GM19397 (cell line): ENCODE results near the gene VHLL.

Experiments used
- ATAC-seq: cut with Tn5 transposase; IDR thresholded peaks from one replicate; pipeline ENCODE4 v1.9.1; 2021; ENCODE audit warnings: mild to moderate bottlenecking, moderate library complexity; ENCODE audit not compliant: unreplicated experiment

Gene VHLL

DNA sequence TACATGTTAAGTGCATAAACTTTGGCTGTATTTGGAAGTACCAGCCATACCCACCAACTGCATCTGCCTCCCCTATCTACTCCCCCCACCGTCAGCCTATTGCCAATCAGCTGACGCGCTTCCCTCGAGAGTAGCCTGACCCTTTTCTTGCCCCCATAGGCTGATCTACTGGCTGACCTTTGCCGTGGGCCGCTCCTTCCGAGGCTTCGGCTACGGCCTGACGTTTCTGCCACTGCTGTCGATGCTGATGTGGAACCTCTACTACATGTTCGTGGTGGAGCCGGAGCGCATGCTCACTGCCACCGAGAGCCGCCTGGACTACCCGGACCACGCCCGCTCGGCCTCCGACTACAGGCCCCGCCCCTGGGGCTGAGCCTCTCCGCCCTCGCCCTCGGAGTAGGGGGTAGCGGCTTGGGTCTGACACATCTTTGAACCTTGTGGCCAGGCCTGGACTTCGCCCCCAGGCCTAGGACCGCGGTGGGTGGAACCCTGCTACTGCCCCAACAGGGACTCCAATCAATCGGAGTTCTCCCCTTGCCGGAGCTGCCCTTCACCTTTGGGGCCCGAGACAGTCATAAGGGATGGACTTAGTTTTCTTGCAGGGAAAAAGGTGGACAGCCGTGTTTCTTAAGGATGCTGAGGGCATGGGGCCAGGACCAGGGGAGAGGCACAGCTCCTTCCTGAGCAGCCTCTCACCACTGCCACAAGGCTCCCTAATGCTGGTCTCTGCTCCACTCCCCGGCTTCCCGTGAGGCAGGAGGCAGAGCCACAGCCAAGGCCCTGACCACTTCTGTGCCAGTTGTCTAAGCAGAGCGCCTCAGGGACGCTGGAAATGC lies 7.7 kb downstream of the VHLL start:
- no peak for ATAC-seq

- ATAC-seq: no peak
These were observed 9.2 kb downstream of the VHLL start for GRCh38 chr1:156289857-156290256.

- no peak for ATAC-seq
These were observed 13.0 kb downstream of the VHLL start for GRCh38 chr1:156286061-156286460.

DNA sequence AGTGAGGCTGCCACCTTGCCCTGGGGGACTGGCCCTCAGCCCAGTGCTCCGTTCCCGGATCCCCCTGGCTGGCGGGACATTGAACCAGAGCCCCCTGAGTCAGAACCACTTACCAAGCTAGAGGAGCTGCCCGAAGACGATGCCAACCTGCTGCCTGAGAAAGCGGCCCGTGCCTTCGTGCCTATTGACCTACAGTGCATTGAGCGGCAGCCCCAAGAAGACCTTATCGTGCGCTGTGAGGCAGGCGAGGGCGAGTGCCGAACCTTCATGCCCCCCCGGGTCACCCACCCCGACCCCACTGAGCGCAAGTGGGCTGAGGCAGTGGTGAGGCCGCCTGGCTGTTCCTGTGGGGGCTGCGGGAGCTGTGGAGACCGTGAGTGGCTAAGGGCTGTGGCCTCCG lies 13.7 kb downstream of the VHLL start:
- no peak for ATAC-seq

DNA sequence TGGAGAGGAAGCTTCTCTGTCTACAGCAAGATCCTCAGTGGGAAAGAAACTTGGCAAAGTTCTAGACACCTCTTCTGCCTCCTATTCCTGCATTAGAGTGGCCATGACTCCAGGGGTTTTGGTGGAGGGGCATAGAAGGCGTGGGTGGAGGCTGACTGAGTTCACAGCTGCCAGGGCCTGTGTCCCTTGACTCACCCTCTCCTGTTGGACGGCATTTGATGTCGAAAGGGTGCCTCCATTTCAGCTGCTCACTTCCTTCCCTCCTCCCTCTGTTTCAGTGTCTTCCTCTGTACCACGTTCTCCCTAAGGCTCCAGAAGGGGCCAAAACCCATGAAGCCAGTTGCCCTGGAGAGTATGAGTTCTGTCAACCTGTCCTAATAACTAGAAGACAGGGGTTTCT lies 14.3 kb downstream of the VHLL start:
- no peak for ATAC-seq

DNA sequence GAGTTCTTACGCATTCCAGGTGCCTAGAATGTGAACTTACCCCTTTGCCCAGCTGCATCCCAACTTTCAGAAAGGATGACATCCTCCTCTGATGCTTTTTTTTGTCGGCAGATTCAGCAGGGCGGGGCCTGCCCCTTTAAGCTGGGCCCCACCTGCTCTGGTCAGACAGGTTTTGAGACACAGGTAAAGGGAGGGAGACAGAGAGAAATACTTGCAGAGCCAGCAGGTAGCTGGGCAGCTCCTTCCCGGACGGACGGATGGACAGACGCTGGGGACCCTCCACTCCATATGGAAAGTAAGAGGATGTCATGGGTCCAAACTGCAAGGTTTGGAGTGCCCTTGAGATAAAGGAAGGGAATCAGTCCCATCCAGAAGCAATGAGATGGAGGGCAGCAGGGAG lies 15.0 kb downstream of the VHLL start, which contains the start of gene TMEM79:
Gene TMEM79, plus strand, starts transcription at position 214 of the 400 bp plus-strand sequence. CDS start 902 bp downstream, outside the sequence.
- no peak for ATAC-seq

GRCh38 chr1:156283521-156283920 lies 15.6 kb downstream of the VHLL start:
- no peak for ATAC-seq

DNA sequence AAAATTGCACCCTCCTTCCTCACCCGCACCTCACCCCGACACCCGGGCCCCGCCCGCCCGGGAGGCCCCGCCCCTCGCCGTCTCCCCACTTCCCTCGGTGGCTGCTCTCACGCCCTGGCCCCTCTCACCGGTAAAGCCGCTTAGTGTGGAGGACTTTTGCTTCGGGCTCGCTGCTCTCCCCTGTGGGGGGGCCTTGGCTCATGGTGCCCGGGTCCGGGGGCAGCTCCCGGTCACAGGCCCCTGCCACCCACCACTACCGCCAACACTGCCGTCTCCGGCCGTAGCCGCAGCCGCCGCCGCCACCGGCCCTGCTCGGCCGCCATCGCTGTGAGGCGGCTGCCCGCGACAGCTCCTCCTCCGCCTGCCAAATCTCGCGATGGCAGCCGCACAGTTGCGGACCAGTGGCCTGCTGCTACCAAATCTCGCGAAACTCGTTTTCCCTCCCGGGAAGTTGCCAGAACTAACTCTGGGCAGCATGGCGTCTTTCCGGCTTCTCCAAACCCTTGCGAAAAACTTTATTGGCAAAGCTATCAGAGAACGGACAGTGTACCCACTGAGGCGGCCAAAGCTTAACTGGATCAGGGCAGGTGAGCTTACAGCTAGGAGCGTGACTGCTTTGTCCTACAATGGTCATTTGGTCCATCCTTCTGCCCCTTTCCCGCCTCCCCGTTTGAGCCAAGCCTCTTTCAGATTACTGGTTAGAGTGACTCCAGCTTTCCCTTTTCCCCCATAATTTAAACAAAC lies 16.5 kb downstream of the VHLL start, which contains the start of gene SMG5:
Gene SMG5, minus strand, starts transcription at position 347 of the 744 bp plus-strand sequence. Its CDS starts 145 bp downstream, at position 202.
- peak; percentile 90 for ATAC-seq

DNA sequence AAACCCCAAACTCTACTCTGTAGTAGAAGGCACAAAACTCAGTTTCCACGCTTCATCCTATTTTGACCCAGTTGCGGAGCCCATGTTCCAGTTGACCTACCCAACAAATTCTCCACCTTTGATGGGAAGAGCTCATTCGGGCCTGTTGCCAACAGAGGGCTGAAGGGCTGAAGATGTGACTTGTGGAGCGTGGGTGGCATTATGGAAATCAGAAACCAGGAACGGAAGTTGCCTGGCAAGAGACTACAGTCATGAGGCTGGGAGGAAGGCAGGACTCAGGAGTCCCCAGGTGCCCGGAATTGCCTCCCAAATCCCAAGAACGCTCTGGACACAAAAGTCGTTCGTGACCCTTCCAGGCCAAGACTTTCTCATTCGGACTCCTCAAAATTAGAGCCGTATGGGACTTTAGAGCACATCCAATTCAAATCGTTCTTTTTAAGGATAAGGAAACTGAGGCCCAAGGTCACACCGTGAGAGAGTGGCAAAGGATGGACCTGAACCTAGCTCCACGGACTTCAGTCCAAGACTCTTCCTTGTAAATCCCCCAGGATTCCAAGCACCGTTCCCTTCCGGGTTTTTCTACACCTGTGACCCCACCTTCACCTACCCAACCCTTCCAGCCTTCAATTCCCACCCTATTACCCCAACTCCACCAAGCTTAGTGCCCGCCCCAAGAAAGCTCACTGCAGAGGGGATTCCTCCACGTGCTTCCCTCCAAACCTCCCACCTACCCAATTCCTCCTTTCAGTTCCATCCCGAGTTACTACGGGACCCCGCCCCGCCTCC lies 17.2 kb downstream of the VHLL start:
- peak; percentile 7 for ATAC-seq

GRCh38 chr1:156281281-156281680 lies 17.8 kb downstream of the VHLL start:
- no peak for ATAC-seq

GRCh38 chr1:156279837-156280236 lies 19.3 kb downstream of the VHLL start:
- ATAC-seq: no peak

DNA sequence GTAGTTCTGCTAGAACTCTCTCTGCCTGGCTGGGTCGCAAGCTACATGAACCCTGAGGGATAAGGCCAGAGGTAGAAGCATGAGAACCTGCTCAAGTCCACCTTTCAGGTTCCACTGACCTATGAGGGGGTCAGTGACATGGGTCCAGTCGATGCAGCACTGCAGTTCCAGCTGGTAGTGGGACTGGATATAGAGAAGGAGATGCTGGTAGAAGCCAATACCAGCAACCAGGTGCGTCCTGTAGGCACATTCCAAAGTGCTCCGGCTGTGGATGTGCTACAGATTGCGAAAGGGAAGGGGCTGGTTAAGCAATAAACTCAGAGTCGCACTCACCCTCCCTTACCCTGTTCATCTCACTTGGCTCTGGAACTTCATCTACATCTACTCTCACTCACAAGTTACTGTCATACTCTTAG lies 22.1 kb downstream of the VHLL start:
- ATAC-seq: no peak

DNA sequence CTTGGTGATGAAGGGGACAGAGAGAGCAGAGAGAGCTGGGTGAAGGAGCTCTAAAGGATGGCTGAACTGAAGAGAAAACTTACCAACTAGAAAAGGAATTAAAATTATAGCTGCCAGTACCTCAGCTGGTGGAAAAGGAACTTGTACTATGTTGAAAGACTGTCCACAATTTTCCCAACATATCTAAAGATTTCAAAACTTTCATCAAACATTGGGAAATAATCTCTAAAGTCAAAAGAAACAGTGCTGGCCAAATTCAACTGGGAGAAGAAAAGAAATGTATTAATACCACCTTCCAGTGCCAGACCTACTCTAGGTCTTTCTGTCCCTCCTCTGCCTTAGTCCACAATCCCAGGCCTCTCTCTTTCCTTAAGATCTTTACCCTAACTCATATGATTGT lies 22.6 kb downstream of the VHLL start:
- no peak for ATAC-seq

- ATAC-seq: no peak
These were observed 28.8 kb downstream of the VHLL start for GRCh38 chr1:156270314-156270713.

- no peak for ATAC-seq
These were observed 30.8 kb downstream of the VHLL start for GRCh38 chr1:156268336-156268735.

- ATAC-seq: no peak
These were observed 33.1 kb downstream of the VHLL start for GRCh38 chr1:156266051-156266450.

DNA sequence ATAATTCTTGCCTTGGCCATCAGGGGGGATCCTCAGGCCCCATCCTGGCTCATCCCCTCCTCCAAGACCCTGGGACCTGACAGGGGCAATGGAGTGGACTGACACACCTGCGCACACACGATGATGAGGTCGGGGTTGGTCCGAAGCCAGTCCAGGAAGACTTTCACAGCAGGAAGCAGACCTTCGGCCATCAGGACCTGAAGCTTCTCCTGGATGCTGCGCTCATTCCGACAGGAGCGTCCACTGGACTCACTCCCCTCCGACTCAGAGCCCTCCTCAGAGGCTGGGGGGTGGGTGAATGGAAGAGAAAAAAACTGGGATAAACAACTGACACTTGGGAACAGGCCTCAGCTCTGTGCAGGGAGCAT lies 35.8 kb downstream of the VHLL start:
- no peak for ATAC-seq

DNA sequence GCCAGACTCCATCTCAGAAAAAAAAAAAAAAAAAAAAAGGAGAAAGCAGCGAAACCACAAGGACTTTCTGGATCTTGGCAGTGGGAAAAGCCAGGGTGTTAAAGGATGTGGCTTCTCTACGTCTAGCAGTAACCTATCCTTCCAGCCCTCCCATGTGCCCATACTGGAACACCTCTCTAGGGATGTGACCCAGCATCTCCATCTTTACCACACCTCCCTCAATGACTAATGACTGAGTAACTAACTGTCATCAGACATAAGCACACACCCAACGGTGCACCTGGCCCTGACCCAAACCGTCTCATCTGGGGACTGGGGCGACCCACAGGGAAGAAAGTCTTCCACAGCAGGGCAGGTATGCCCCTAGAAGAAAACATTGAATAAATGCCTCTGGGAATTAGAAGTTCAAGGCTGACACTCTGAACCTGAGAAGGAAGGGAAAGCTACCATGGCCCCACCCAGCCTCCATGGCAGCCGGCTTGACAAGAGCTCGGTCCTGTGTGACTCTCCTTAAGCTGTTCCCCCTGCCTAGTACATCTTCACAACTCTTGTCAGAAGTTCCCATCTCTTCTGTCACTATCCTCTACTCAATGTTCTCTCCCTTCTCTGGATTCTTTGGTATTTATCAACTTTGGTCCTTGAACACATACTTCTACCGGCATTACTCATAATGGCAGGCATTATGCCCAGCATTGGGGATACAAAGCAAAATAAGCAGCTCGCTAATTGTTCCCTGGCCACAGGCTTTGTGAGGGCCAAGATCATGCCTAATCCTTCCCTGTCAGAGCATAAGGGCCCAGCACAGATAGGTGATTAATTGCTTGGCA lies 36.4 kb downstream of the VHLL start:
- no peak for ATAC-seq

- no peak for ATAC-seq
These were observed 38.2 kb downstream of the VHLL start for GRCh38 chr1:156260896-156261295.

DNA sequence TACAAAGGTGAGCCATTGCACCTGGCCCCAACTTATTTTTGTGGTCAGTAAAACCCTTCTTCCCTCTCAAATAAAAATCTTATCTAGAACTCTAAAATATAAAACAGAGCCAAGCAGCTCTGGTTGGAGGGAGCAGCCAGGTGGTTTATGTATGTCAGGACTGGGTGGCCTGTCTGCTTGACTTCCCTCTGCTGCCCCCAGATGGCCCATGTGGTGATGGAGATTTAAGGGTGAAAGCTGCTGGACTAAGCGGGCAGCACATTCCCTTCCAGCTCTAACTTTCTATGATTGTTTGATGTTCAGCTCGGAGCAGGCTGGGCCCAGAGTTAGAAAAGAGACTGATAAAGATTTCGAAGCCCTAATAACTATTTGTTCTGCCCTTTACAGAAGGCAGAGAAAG lies 39.3 kb downstream of the VHLL start:
- ATAC-seq: no peak
